Neural crest cell (in vitro differentiated cells): ENCODE measurements around the gene TUBB4A. TPM values are rescaled to one million over a fixed set of nuclear protein-coding genes. Genes with fewer than 3 reads are reported as not detected.

Experiments used
- DNase-seq: peaks from one replicate; pipeline ENCODE4 v3.0.0; 2021; ENCODE audit warnings: low read depth, mixed read lengths, low spot score
- H3K27ac Mint-ChIP-seq: one replicate; pipeline ENCODE4 v1.8.0; 2021; ENCODE audit warnings: mild to moderate bottlenecking, mixed read lengths; ENCODE audit not compliant: unreplicated experiment
- H3K27me3 Mint-ChIP-seq: 2 replicates; pipeline ENCODE4 v1.8.0; 2021; ENCODE audit warnings: low read depth, mild to moderate bottlenecking, mixed read lengths
- H3K36me3 Mint-ChIP-seq: 2 replicates; pipeline ENCODE4 v1.8.0; 2021; ENCODE audit warnings: low read depth, mild to moderate bottlenecking, mixed read lengths
- H3K4me1 Mint-ChIP-seq: 2 replicates; pipeline ENCODE4 v1.8.0; 2021; ENCODE audit warnings: mixed read lengths
- H3K4me3 Mint-ChIP-seq: one replicate; pipeline ENCODE4 v1.8.0; 2021; ENCODE audit warnings: mild to moderate bottlenecking, mixed read lengths
- H3K9me3 Mint-ChIP-seq: 2 replicates; pipeline ENCODE4 v1.8.0; 2021; ENCODE audit warnings: mixed read lengths
- CTCF ChIP-seq: fragments of 200-600 bp; sonication (generic); conservative IDR thresholded peaks from 2 replicates; pipeline ENCODE4 v1.5.0; 2021; ENCODE audit warnings: antibody characterized with exemption, mild to moderate bottlenecking
- total RNA-seq: library from RNA; stranded (reverse); gene quantifications from 2 replicates; pipeline ENCODE4 v1.2.1, GENCODE V29; 2021

The TUBB4A gene
- total RNA-seq, 1 donor from 2014 or later: 39.9 TPM

GRCh38 chr19:6529351-6529750, 27.2 kb upstream of the TUBB4A start:
- DNase-seq: no peak
- Mint-ChIP-seq H3K27me3 (peaks cover 52% of the 10 kb centered on the region), H3K27ac (no peak overlapping the region), H3K36me3 (peaks cover 4% of the 10 kb centered on the region), H3K4me1 (peaks cover 37% of the 10 kb centered on the region), H3K9me3 (peaks cover 4% of the 10 kb centered on the region), H3K4me3 (peak overlapping the region; percentile 84)
- no peak for TF ChIP-seq CTCF

- Mint-ChIP-seq H3K27me3 (peaks cover 44% of the 10 kb centered on the region), H3K9me3 (peaks cover 4% of the 10 kb centered on the region), H3K27ac (peak overlapping the region; percentile 43), H3K4me3 (peak overlapping the region; percentile 56), H3K4me1 (peaks cover 30% of the 10 kb centered on the region), H3K36me3 (peaks cover 4% of the 10 kb centered on the region)
- no peak for TF ChIP-seq CTCF
- DNase-seq: no peak
These were observed 26.5 kb upstream of the TUBB4A start for GRCh38 chr19:6528544-6529121.

- Mint-ChIP-seq H3K4me1 (peaks cover 30% of the 10 kb centered on the region), H3K9me3 (peaks cover 4% of the 10 kb centered on the region), H3K27ac (no peak overlapping the region), H3K4me3 (peak overlapping the region; percentile 56), H3K36me3 (peaks cover 4% of the 10 kb centered on the region), H3K27me3 (peaks cover 43% of the 10 kb centered on the region)
- no peak for TF ChIP-seq CTCF
- DNase-seq: no peak
These were observed 25.9 kb upstream of the TUBB4A start for GRCh38 chr19:6527893-6528543.

- no peak for DNase-seq
- Mint-ChIP-seq H3K36me3 (no peaks in the 10 kb centered on the region), H3K27ac (no peak overlapping the region), H3K27me3 (peaks cover 11% of the 10 kb centered on the region), H3K9me3 (peaks cover under 1% of the 10 kb centered on the region), H3K4me1 (peaks cover 2% of the 10 kb centered on the region), H3K4me3 (no peak overlapping the region)
- TF ChIP-seq CTCF: no peak
These were observed 22.2 kb upstream of the TUBB4A start for GRCh38 chr19:6524311-6524710.

GRCh38 chr19:6522712-6523111, 20.6 kb upstream of the TUBB4A start:
- no peak for DNase-seq
- no peak for TF ChIP-seq CTCF
- Mint-ChIP-seq H3K9me3 (no peaks in the 10 kb centered on the region), H3K27me3 (peaks cover 4% of the 10 kb centered on the region), H3K27ac (no peak overlapping the region), H3K36me3 (no peaks in the 10 kb centered on the region), H3K4me1 (peaks cover 8% of the 10 kb centered on the region), H3K4me3 (no peak overlapping the region)
